ENCODE results near the gene CTNNA3. TPM values are rescaled to one million over a fixed set of nuclear protein-coding genes. Genes with fewer than 3 reads are reported as not detected.

CTNNA3 gene
- 3.3 TPM for total RNA-seq (ENCODE audit: unreplicated experiment)
- long read RNA-seq, partial matches to known transcripts: 0 of 2 reads
- long read RNA-seq, other reads (novel, unspliced or antisense): 2 of 2 reads

DNA sequence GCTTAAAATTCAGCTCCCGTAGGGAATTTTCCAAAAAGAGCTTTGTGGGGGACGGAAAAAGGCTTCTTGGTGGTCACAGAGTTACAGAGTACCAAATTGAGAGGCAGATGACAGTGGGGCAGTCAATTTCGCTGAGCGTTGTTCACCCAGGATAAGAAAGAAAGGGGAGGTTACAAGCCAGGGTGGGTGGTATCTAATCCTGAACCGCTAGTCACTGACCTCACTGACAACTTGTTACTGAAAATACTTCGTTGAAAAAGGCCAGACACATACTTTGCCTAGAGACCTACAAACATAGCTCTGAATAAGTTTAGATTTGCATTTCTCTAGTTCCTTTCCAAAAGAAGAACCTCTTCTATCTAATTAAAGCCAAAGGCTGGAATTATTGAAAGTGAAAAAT is at the start of gene CTNNA3:
Gene CTNNA3, minus strand, starts transcription at position 167 of the 400 bp plus-strand sequence.
- no peaks in the 10 kb centered on the region for H3K27me3 Mint-ChIP-seq (ENCODE audit: unreplicated experiment)
- TF ChIP-seq, protein P1, sequence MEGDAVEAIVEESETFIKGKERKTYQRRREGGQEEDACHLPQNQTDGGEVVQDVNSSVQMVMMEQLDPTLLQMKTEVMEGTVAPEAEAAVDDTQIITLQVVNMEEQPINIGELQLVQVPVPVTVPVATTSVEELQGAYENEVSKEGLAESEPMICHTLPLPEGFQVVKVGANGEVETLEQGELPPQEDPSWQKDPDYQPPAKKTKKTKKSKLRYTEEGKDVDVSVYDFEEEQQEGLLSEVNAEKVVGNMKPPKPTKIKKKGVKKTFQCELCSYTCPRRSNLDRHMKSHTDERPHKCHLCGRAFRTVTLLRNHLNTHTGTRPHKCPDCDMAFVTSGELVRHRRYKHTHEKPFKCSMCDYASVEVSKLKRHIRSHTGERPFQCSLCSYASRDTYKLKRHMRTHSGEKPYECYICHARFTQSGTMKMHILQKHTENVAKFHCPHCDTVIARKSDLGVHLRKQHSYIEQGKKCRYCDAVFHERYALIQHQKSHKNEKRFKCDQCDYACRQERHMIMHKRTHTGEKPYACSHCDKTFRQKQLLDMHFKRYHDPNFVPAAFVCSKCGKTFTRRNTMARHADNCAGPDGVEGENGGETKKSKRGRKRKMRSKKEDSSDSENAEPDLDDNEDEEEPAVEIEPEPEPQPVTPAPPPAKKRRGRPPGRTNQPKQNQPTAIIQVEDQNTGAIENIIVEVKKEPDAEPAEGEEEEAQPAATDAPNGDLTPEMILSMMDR (IDR thresholded peaks at IDR 0.05; ENCODE audit: partially characterized antibody, unreplicated experiment): no peak
- H3K4me1 Mint-ChIP-seq (ENCODE audit: low read depth, unreplicated experiment): peaks cover 2% of the 10 kb centered on the region
- no peak within 1 kb of the TSS for H3K4me3 Mint-ChIP-seq (ENCODE audit: unreplicated experiment)
- peaks cover 1% of the 10 kb centered on the region for H3K9me3 Mint-ChIP-seq (ENCODE audit: unreplicated experiment)
- H3K36me3 Mint-ChIP-seq (ENCODE audit: unreplicated experiment): peaks cover 9% of the 10 kb centered on the region
- DNase-seq: no peak
- H3K27ac Mint-ChIP-seq (ENCODE audit: unreplicated experiment): no peak within 1 kb of the TSS

DNA sequence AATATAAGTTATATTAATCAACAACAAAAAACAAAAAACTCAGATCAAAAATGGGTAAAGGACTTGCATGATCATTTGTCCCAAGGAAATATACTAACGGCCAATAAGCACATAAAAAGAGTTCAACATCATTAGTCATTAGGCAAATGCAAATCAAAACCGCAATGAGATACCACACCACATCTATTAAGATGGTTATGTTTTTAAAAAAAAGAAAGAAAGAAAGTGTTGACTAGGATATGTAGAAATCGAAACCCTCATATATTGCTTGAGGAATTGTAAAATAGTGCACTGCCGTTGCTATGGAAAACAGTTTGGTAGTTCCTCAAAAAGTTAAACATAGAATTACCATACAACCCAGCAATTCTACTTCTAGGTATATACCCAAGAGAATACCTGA is 39.4 kb upstream of the CTNNA3 start:
- DNase-seq: no peak
- no peaks in the 10 kb centered on the region for H3K4me1 Mint-ChIP-seq (ENCODE audit: low read depth, unreplicated experiment)
- TF ChIP-seq, protein P1 (IDR thresholded peaks at IDR 0.05; ENCODE audit: partially characterized antibody, unreplicated experiment): no peak
- peaks cover 1% of the 10 kb centered on the region for H3K9me3 Mint-ChIP-seq (ENCODE audit: unreplicated experiment)
- no peak overlapping the region for H3K4me3 Mint-ChIP-seq (ENCODE audit: unreplicated experiment)
- no peaks in the 10 kb centered on the region for H3K27me3 Mint-ChIP-seq (ENCODE audit: unreplicated experiment)
- H3K36me3 Mint-ChIP-seq (ENCODE audit: unreplicated experiment): no peaks in the 10 kb centered on the region
- H3K27ac Mint-ChIP-seq (ENCODE audit: unreplicated experiment): no peak overlapping the region

DNA sequence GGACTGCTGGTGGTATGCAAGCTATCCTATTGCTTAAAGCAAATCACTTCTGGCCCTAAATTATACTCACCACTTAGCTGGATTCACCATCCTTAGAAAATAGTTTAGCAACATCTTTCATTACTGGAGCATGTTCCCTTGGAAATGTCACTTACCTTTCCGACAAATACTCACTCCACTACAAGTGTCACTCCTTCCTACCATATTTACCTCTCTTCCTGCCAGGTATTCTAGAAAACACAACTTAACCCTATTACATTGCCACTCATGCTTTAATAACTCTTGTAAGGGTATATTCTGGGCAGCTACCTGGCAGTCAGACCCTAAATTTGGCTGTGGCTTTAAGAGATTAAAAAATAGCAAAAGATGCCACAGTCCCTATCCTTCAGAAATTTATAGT is 37.5 kb upstream of the CTNNA3 start:
- DNase-seq: no peak
- Mint-ChIP-seq H3K27me3 (ENCODE audit: unreplicated experiment) (no peaks in the 10 kb centered on the region), H3K4me3 (ENCODE audit: unreplicated experiment) (no peak overlapping the region), H3K9me3 (ENCODE audit: unreplicated experiment) (peaks cover under 1% of the 10 kb centered on the region), H3K27ac (ENCODE audit: unreplicated experiment) (no peak overlapping the region), H3K36me3 (ENCODE audit: unreplicated experiment) (no peaks in the 10 kb centered on the region), H3K4me1 (ENCODE audit: low read depth, unreplicated experiment) (no peaks in the 10 kb centered on the region)
- TF ChIP-seq, protein P1 (IDR thresholded peaks at IDR 0.05; ENCODE audit: partially characterized antibody, unreplicated experiment): no peak

DNA sequence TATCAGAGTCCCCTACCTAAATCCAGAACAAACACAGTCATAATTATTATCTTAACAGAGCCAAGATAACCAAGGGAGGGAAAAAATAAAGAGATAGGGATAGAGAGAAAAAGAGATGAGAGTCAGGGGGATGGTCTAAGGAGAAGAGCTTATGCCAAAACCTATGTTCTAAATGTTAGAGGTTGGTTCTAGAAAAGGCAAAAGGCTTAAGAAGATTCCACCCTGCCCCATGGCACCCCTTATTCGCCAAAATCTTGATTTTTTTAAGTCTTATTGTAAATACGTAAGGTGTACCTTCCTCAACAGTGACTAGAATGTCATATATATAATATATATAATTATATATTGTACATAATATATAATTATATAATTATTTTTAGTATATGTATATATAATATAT is 29.6 kb upstream of the CTNNA3 start:
- Mint-ChIP-seq H3K4me3 (ENCODE audit: unreplicated experiment) (no peak overlapping the region), H3K27me3 (ENCODE audit: unreplicated experiment) (no peaks in the 10 kb centered on the region), H3K4me1 (ENCODE audit: low read depth, unreplicated experiment) (no peaks in the 10 kb centered on the region), H3K9me3 (ENCODE audit: unreplicated experiment) (no peaks in the 10 kb centered on the region), H3K36me3 (ENCODE audit: unreplicated experiment) (no peaks in the 10 kb centered on the region), H3K27ac (ENCODE audit: unreplicated experiment) (no peak overlapping the region)
- TF ChIP-seq, protein P1 (IDR thresholded peaks at IDR 0.05; ENCODE audit: partially characterized antibody, unreplicated experiment): no peak
- no peak for DNase-seq

DNA sequence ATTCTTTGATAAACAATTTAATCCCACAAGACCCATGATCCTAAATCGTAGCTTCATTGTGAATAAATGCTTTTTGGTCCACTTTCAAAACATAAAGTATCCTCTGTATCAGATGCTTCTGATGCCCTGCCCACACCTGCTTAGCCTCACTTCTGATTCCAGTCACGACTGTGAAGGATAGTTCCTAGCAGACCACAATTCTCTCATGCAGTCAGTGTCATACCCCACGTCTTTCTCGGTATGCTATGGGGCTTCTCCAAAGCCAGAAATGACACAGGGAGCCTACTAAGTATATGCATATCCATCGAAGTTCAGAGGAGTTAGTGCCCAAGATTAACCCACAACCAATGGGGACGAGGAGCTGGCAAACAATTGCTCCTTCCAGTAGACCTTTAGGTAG is 27.6 kb upstream of the CTNNA3 start:
- no peak for DNase-seq
- H3K9me3 Mint-ChIP-seq (ENCODE audit: unreplicated experiment): no peaks in the 10 kb centered on the region
- no peak overlapping the region for H3K4me3 Mint-ChIP-seq (ENCODE audit: unreplicated experiment)
- H3K27me3 Mint-ChIP-seq (ENCODE audit: unreplicated experiment): peaks cover 1% of the 10 kb centered on the region
- H3K27ac Mint-ChIP-seq (ENCODE audit: unreplicated experiment): no peak overlapping the region
- no peaks in the 10 kb centered on the region for H3K36me3 Mint-ChIP-seq (ENCODE audit: unreplicated experiment)
- TF ChIP-seq, protein P1 (IDR thresholded peaks at IDR 0.05; ENCODE audit: partially characterized antibody, unreplicated experiment): no peak
- no peaks in the 10 kb centered on the region for H3K4me1 Mint-ChIP-seq (ENCODE audit: low read depth, unreplicated experiment)
